GM18519 (cell line): ENCODE data around the gene RNF31.
"Not testable (repeated sequence)": the region's sequence is repeated elsewhere in the genome, so short reads cannot be mapped to it uniquely, and the experiment has no call there.

Experiments used
- ATAC-seq: cut with Tn5 transposase; IDR thresholded peaks from one replicate; pipeline ENCODE4 v1.9.1; 2021; ENCODE audit warnings: mild to moderate bottlenecking, moderate library complexity; ENCODE audit not compliant: unreplicated experiment, low FRiP score

Gene RNF31

DNA sequence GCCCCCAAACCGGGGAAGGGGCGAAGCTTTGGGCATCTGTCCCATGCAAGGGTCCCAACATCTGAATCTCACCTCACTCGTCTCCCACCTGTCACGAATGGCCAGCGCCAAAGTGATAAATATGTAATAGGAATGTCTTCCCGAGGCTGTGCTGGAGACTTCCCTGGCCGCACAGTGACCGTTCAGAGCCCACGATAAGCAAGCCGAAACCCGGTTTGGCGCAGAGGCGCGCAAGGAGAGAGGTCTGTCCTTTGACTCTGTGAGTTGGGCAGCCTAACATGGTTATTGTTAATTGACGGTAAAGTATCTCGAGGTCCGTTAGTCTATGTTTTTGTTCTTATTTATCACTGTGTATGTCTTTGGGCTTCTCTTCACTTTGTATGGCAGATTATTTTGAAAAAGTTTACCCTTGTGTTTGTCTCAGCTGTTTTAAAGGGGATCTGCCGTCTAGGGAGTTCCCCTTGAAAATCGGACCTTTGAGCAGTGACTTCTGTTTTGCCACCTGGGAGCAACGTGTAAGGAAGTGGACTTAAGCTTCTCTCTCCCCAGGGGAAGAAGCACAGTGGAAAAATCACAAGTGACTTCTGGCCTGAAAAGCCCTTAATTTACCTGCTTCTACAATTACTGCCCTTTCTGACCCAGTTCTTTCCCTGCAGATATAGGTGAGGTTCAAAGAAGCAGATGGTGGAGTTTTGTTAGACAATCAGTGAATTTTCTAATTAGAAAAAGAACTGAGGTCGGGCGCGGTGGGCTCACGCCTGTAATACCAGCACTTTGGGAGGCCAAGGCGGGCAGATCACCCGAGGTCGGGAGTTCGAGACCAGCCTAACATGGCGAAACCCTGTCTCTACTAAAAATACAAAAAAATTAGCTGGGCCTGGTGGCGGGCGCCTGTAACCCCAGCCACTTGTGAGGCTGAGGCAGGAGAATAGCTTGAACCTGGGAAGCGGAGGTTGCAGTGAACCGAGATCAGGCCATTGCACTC lies 49.1 kb downstream of the RNF31 start:
- ATAC-seq = no peak

DNA sequence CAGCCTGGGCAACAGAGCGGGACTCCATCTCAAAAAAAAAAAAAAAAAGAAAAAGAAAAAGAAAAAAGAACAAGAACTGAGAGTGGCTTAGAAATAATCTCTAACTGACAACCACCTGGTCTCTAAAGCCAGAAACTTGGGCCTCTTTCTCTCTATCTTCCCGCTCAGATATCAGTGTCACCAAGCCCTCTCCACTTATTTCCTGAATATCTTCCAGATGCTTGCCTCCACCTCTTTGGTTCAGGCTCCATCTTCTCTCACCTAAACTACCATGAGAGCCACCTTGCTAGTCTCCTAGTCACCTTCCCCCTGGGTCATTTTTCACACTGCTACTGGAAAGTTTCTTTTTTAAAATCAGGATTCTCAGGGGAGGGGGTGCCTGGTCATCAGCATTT lies 49.8 kb downstream of the RNF31 start:
- no peak for ATAC-seq

DNA sequence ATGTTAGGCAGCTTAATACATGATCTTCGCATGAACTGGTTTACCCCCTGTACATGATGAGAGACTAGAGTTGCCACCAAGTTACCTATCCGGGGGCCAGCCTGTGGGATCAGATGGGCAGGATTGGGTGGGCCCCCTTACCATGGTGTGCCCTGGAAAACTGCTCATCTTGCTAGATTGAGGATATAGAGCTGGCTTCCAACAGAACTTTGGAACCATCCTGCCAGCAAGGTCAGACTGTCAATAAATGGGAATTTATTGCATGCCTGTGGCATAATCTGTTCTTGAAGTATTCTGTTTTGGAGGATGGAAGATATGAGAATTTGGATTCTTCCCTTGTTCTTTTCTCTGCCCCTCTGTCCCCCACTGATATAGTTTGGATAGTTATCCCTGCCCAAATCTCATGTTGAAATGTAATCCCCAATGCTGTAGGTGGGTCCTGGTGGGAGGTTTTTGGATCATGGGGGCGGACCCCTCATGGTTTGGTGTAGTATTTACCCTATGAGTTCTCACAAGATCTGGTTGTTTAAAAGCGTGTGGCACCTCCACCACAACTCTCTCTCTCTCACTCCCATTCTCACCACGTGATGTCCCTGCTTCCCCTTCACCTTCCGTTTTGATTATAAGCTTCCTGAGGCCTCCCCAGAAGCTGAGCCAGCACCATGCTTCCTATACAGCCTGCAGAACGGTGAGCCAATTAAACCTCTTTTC lies 51.7 kb downstream of the RNF31 start:
- ATAC-seq = no peak

DNA sequence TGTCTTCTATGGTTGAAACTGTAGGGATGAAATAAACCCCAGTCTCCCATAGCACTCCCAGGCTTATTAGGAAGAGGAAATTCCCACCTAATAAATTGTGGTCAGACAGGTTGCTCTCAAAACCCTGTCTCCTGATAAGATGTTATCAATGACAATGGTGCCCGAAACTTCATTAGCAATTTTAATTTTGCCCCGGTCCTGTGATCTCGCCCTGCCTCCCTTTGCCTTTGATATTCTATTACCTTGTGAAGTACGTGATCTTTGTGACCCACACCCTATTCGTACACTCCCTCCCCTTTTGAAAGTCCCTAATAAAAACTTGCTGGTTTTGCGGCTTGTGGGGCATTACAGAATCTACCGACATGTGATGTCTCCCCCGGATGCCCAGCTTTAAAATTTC lies 55.2 kb downstream of the RNF31 start:
- not testable (repeated sequence) for ATAC-seq

DNA sequence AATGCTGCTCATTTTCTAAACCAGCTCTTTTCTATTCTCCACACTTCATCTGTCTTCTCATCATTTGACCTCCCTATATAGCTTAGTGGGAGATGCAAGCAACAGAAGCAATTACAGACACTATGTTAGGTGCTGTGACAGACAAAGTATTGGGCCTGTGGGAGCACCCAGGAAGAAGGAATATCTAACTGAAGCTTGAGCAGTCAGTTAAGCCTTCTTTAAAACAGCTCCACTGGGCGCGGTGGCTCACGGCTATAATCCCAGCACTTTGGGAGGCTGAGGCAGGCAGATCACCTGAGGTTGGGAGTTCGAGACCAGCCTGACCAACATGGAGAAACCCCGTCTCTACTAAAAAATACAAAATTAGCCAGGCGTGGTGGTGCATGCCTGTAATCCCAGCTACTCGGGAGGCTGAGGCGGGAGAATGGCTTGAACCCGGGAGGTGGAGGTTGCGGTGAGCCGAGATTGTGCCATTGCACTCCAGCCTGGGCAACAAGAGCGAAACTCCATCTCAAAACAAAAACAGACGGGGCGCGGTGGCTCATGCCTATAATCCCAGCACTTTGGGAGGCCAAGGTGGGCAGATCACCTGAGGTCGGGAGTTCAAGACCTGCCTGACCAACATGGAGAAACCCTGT lies 56.1 kb downstream of the RNF31 start:
- not testable (repeated sequence) for ATAC-seq

DNA sequence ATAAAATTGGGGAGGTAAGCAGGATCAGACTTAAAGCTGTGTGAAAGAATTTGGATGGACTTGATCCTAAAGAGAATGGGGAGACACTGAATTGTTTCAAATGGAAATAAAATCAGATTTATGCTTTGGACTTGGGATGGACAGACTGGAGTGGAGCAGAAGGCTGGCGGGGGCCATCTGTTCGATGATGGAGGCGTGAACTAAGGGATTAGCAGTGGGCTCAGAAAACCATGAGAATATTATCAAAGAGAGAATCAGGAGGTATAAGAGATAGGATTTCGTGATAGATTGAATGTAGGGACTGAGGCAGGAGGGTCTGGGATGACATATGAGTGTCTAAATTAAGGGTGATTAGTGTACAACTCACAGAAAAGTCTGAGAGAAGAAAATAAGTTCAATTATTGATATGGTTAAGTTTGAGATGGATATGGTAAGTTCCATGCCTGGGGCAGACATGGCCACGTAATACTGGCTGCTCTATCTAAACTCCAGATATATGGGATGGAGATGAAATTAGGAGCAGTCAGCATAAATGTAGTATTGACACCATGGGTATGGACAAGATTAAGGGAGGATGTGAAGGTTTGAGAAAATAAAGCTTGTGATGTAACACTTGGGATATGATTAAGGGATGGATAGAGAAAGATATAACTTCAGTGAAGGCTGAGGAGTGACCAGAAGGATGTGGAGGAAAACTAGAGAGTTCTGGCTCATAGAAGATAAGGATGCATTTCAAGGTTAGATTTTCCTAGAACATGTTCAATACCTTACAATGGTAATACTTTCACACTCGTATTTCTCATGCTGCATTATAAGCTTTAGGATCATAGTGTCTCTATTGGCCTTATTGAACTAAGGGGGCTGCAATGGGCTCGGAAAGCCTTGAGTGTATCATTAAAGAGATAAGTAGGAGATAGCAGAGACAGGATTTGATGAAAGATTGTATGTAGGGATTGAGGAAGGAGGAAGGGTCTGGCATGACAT lies 57.2 kb downstream of the RNF31 start:
- no peak for ATAC-seq

DNA sequence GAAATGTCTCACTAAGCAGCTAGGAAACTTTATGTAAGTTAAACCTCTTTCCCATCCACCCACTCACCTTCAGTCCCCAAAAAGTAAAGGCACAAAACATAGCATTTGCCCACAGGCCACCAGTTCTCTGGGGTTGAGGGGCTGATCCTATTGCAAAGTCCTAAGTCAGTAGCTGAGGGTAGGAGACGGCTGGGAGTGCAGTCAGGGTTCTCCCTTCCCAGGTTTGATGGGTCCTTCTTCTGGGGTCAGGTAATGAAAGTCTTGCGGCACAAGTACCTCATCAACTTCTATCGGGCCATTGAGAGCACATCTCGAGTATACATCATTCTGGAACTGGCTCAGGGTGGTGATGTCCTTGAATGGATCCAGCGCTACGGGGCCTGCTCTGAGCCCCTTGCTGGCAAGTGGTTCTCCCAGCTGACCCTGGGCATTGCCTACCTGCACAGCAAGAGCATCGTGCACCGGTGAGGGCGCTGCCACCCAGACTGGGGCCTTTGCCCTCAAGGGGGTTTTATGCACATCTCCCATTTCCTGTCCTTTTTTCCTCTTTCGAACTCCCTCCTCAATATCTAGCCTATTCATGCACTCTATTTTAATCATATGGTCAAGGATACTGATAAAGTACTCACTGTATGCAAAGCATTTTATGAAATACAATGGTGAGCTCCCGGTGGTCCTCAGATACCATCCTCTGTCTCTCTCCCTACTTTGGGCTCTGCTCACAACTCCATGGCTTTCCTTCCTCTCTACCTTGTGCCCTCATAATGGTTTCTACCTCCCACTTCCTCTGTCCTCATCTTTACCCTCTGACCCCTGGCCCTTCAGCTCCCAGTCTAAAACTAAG lies 59.2 kb downstream of the RNF31 start:
- no peak for ATAC-seq

DNA sequence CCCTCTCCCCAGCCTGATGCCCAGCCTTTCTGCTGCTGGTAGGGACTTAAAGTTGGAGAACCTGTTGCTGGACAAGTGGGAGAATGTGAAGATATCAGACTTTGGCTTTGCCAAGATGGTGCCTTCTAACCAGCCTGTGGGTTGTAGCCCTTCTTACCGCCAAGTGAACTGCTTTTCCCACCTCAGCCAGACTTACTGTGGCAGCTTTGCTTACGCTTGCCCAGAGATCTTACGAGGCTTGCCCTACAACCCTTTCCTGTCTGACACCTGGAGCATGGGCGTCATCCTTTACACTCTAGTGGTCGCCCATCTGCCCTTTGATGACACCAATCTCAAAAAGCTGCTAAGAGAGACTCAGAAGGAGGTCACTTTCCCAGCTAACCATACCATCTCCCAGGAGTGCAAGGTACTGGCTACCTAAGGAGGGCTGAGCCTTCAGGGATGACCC lies 59.8 kb downstream of the RNF31 start:
- ATAC-seq = no peak

DNA sequence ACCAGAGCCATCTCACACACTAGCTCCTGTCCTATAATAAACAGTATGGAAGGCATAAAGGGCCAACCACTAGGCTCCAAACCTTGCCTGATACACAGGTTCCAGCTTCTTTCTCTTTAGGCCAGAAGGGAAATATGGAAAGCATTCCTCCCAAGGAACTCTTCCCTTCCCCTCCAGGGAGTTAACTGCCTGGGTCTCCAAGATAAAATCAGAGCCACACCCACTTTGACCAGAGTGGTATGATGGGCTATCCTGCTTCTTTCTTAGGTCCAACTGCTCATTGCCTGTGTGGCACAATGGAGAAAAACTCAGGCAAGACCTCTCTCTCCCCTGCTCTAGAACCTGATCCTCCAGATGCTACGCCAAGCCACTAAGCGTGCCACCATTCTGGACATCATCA lies 60.3 kb downstream of the RNF31 start:
- no peak for ATAC-seq
